Choroid plexus epithelial cell (primary cell): Measurements from ENCODE around the gene DHRS3.

Source experiments
- DNase-seq: peaks from one replicate; pipeline ENCODE4 v3.0.0-alpha.2; 2010; ENCODE audit warnings: low read depth
- H3K4me3 ChIP-seq: 2 replicates; pipeline ENCODE4 v1.5.1; 2011; ENCODE audit warnings: low read depth, mild to moderate bottlenecking, control low read depth, low read length, moderate library complexity
- TF ChIP-seq, protein P1 (sequence below): conservative IDR thresholded peaks from 2 replicates; pipeline ENCODE4 v1.5.1; 2011; ENCODE audit warnings: low read depth, mild to moderate bottlenecking, control low read depth, inconsistent platforms, low read length, moderate library complexity

DHRS3 gene

DNA sequence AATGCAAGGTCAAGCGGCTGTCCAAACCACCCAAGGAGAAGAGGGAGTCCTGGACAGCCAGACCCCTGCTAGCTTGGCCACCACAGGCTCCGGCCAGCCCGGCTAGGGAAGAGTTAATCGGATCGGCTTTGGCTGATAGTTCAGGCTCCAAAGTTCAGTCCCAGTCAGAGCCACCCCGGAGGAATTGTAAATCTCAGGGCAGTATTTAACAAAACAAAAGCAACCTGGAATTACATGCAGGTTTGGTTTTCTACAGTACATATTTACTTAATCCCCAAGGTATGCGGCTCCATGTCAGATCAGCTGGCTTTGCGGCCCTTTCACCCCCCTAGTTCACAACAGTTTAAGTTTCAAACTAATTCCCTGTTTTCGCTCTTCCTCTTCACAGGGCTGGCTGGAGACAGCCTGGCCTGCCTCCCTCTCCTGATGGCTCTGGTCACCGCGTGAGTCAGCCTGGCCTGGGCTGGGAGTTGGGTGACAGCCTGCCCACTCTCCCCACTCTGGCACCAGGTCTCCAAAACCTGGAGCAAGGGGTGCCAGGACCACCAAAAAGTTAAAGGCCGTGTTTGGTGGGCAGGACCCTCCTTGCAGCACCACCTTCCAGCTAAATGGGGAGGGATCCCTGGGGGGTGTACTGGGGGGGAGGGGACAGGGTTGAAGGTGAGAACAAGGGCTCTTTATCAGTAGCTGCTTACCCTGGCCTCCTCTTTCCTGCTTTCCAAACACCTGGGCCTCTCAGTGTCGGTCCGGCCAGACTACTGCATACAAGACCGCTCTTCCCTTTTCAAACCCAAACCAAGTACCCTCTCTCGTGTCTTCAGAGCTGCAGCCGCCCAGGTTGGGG is 1.9 kb downstream of the DHRS3 start:
- peak overlapping the region; percentile 93 for H3K4me3 ChIP-seq
- peak; percentile 55 for DNase-seq
- TF ChIP-seq, protein P1, sequence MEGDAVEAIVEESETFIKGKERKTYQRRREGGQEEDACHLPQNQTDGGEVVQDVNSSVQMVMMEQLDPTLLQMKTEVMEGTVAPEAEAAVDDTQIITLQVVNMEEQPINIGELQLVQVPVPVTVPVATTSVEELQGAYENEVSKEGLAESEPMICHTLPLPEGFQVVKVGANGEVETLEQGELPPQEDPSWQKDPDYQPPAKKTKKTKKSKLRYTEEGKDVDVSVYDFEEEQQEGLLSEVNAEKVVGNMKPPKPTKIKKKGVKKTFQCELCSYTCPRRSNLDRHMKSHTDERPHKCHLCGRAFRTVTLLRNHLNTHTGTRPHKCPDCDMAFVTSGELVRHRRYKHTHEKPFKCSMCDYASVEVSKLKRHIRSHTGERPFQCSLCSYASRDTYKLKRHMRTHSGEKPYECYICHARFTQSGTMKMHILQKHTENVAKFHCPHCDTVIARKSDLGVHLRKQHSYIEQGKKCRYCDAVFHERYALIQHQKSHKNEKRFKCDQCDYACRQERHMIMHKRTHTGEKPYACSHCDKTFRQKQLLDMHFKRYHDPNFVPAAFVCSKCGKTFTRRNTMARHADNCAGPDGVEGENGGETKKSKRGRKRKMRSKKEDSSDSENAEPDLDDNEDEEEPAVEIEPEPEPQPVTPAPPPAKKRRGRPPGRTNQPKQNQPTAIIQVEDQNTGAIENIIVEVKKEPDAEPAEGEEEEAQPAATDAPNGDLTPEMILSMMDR, result no peak

DNA sequence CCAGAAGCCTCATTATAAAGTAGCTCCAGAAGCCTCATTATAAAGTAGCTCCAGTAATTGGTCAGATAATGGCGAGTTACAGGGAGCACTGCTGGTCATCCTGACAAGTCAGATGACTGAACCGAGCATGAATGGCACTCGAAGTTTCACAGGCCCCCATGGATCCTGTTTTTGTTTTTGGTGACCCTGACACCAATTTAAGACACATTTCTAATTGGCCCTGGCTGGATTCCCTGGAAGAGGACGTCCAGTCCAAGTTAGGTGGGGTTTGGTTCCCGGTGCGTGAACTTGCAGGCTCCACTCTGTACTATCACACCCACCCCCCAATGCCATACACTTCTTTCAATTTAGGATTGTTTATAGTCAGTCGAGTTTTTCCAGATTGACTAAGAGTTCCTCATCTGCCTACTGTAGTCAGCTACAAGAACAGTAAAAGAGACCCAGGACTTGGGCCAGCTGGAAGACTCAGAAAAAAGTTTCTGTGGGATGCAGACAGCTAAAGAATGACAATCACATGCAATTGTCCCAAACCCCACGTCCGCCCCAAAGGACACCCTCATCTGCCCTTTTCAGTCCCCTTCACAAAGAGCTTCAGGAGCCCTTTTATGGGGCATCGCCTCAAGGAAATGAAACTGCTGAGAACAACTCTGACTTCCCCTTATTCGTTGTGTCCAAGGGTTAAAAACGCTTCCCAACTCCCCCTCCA is 2.7 kb downstream of the DHRS3 start:
- TF ChIP-seq, protein P1, result no peak
- peak overlapping the region; percentile 93 for H3K4me3 ChIP-seq
- DNase-seq, result peak; percentile 54

DNA sequence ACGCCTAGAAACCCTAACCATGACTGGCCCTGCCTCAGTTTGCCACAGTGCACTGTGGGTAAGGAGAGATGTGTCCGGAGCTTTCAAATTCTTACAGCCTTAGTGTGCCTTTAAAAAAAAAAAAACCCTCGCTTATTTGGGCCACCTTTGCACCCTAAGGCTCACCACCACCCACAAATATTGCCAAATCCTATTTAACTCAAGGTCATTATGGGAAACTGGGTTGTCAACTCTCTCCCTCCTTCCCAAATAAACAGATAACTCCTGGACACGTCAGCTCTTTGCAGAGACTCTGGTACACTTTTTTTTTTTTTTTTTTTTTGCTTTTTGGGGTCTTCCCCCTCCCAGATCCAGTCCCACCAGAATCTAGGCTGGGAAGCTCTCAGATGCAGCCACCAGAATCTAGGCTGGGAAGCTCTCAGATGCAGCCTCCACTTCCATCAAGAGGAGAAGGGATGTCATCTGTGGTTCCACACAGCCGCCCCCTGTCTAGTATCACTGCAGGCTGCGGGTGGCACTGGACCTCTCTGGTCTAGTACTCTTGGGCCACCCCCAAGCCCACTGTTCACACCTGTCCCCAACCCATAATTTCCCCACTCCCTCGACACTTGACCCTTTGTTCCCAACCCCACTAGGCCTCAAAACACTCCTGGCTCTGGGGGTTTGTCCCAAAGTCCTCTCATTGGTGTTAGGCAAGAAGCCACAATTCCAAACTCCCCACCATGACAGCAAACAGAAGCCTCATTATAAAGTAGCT is 3.4 kb downstream of the DHRS3 start:
- TF ChIP-seq, protein P1, result no peak
- peak overlapping the region; percentile 93 for H3K4me3 ChIP-seq
- DNase-seq, result peak; percentile 61

DNA sequence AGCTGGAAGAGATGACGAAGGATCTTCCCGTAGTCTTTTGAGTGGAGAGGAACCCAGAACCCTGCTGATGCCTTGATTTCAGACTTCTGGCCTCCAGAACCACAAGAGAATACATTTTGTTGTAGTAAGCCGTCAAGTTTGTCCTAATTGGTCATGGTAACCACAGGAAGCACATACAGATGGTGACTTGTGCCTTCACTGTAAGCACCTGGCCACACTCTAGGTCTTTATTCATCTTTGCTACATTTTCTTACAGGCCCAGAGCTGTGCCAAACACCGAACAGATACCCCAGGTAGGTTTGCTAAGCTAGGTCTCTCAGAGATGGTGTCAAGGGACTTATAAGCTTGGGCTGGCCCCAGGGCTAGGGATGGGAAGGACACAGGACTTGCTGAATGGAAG is 4.8 kb downstream of the DHRS3 start:
- TF ChIP-seq, protein P1, result no peak
- peak overlapping the region; percentile 18 for H3K4me3 ChIP-seq
- DNase-seq, result no peak

DNA sequence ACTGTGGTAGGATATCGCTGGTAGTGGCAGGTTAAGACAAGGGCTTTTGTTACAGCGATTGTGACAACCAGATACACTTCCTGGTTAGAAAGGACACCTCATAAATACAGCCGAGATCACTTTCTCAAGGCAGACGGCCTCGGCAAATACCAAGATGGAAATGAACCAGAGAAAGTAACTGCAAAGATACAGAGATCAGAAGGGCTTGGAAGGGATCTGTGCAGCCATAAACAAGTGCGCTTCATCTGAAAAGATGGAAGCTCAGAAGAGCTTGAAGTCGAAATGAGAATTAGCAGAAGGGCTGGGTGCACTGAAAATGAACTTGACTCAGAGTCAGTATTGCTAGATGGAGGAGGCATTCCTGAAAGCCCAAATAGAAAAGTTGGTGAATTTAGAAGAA is 7.1 kb downstream of the DHRS3 start:
- TF ChIP-seq, protein P1, result no peak
- DNase-seq, result no peak
- H3K4me3 ChIP-seq, result no peak overlapping the region

DNA sequence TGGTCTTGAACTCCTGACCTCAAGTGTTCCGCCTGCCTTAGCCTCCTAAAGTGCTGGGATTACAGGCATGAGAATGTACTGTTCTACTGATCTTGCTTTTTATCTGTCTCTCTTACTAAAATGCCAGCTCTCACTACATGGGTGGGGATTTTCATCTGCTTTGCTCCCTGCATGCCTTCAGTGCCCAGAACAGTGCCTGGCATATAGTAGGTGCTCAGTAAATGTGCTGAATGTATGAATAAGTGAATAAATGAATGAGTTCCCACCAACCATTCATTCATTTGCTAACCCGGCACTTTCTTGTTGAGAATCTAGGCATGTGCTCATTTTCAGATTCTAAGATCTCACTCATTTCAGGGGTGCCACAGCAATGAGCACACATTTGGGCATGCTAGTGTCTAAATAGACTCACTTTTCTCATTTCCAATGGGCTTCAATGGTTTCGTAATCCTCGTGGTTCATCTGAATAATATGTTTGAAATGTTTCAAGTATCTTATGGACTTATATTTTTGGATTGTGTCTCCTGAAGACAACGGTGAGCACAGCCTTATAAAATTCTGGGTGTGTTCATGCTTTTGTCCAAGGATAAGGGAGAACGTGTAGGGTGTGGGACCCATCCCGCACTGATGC is 7.6 kb downstream of the DHRS3 start:
- H3K4me3 ChIP-seq, result no peak overlapping the region
- TF ChIP-seq, protein P1, result no peak
- no peak for DNase-seq
